Neural progenitor cell (in vitro differentiated cells): ENCODE results near the gene SLC35F3. TPM values are rescaled to one million over a fixed set of nuclear protein-coding genes. Genes with fewer than 3 reads are reported as not detected.

ENCODE experiments used
- DNase-seq: peaks from one replicate; pipeline ENCODE4 v3.0.0-alpha.2; 2016; ENCODE audit warnings: low spot score
- H2AFZ ChIP-seq: fragments of 200-600 bp; sonication (generic); replicated peaks from 2 replicates; pipeline ENCODE4 v1.6.1; 2016; ENCODE audit warnings: antibody characterized with exemption
- H3F3A ChIP-seq: fragments of 200-600 bp; sonication (generic); 2 replicates; pipeline ENCODE4 v1.6.1; 2016; ENCODE audit warnings: antibody characterized with exemption, low read depth
- H3K27ac ChIP-seq: fragments of 200-600 bp; sonication (generic); 2 replicates; pipeline ENCODE4 v1.5.1; 2016; ENCODE audit warnings: mild to moderate bottlenecking
- H3K27me3 ChIP-seq: fragments of 200-600 bp; sonication (generic); 2 replicates; pipeline ENCODE4 v1.6.1; 2016; ENCODE audit warnings: mild to moderate bottlenecking, moderate library complexity
- H3K36me3 ChIP-seq: fragments of 200-600 bp; sonication (generic); 2 replicates; pipeline ENCODE4 v1.5.1; 2016
- H3K4me1 ChIP-seq: fragments of 200-600 bp; sonication (generic); 2 replicates; pipeline ENCODE4 v1.6.1; 2016; ENCODE audit warnings: mixed run types
- H3K4me2 ChIP-seq: fragments of 200-600 bp; sonication (generic); 2 replicates; pipeline ENCODE4 v1.6.1; 2016
- H3K4me3 ChIP-seq: fragments of 200-600 bp; sonication (generic); 2 replicates; pipeline ENCODE4 v1.5.1; 2016
- H3K79me2 ChIP-seq: fragments of 200-600 bp; sonication (generic); 2 replicates; pipeline ENCODE4 v1.6.1; 2016; ENCODE audit warnings: low read depth
- H3K9ac ChIP-seq: fragments of 200-600 bp; sonication (generic); 2 replicates; pipeline ENCODE4 v1.6.1; 2016
- H3K9me3 ChIP-seq: fragments of 200-600 bp; sonication (generic); 2 replicates; pipeline ENCODE4 v1.5.1; 2016; ENCODE audit warnings: low read depth
- H4K20me1 ChIP-seq: fragments of 200-600 bp; sonication (generic); 2 replicates; pipeline ENCODE4 v1.6.1; 2016; ENCODE audit warnings: low read depth
- H3K27ac Mint-ChIP-seq: 3 replicates; pipeline ENCODE4 v1.8.0; 2021; ENCODE audit warnings: mixed read lengths
- H3K27me3 Mint-ChIP-seq: 2 replicates; pipeline ENCODE4 v1.8.0; 2022; ENCODE audit warnings: low read depth, mild to moderate bottlenecking, inconsistent platforms, moderate library complexity, mixed read lengths; ENCODE audit not compliant: insufficient read depth
- H3K36me3 Mint-ChIP-seq: 3 replicates; pipeline ENCODE4 v1.8.0; 2021; ENCODE audit warnings: mixed read lengths
- H3K4me1 Mint-ChIP-seq: 3 replicates; pipeline ENCODE4 v1.8.0; 2021; ENCODE audit warnings: mixed read lengths
- H3K4me3 Mint-ChIP-seq: 3 replicates; pipeline ENCODE4 v1.8.0; 2021; ENCODE audit warnings: mild to moderate bottlenecking, moderate library complexity, mixed read lengths
- H3K9me3 Mint-ChIP-seq: 3 replicates; pipeline ENCODE4 v1.8.0; 2020; ENCODE audit warnings: mixed read lengths
- EZH2 ChIP-seq: fragments of 200-600 bp; sonication (generic); IDR thresholded peaks from 2 replicates; pipeline ENCODE4 v1.6.1; 2017; ENCODE audit warnings: antibody characterized with exemption, mild to moderate bottlenecking, moderate library complexity
- EZH2phosphoT487 ChIP-seq: fragments of 200-600 bp; sonication (generic); IDR thresholded peaks from 2 replicates; pipeline ENCODE4 v1.6.1; 2017; ENCODE audit warnings: antibody characterized with exemption
- total RNA-seq: library from RNA; depleted of rRNA; stranded (reverse); fragments of >200 nt; gene quantifications from 2 replicates; pipeline ENCODE4 v1.2.3, GENCODE V29; 2015; ENCODE audit warnings: low replicate concordance
- TF ChIP-seq, protein P1 (sequence below): fragments of 200-600 bp; sonication (generic); IDR thresholded peaks from 2 replicates; pipeline ENCODE4 v1.5.1; 2017; ENCODE audit warnings: antibody characterized with exemption, mild to moderate bottlenecking

SLC35F3 gene
- total RNA-seq, 1 donor from 2014 or later = 0.79 TPM

DNA sequence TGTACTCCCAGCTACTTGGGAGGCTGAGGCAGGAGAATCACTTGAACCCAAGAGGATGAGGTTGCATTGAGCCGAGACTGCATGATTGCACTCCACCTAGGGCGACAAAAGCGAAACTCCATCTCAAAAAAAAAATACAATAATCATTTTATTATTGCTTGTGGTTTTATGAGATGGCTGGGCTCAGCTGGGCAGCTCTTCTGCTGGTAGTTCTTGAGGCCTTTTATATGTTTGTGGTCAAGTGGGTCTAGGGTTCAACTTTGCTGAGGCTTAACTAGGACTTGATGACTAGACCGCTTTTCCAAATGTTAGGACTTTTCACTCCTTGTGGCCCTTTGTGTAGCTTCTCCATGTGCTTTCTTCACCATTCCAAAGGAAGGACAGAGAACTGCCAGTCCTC, 53.2 kb downstream of the SLC35F3 start:
- Histone ChIP-seq H3K9me3 (no peaks in the 10 kb centered on the region), H4K20me1 (no peaks in the 10 kb centered on the region), H3K27me3 (no peaks in the 10 kb centered on the region), H3K27ac (no peak overlapping the region), H3K4me2 (no peak overlapping the region), H3F3A (no peaks in the 10 kb centered on the region), H3K9ac (no peak overlapping the region), H3K79me2 (no peaks in the 10 kb centered on the region), H3K36me3 (no peaks in the 10 kb centered on the region), H3K4me1 (no peaks in the 10 kb centered on the region), H3K4me3 (no peak overlapping the region), H2AFZ (no peak overlapping the region)
- TF ChIP-seq, protein P1, sequence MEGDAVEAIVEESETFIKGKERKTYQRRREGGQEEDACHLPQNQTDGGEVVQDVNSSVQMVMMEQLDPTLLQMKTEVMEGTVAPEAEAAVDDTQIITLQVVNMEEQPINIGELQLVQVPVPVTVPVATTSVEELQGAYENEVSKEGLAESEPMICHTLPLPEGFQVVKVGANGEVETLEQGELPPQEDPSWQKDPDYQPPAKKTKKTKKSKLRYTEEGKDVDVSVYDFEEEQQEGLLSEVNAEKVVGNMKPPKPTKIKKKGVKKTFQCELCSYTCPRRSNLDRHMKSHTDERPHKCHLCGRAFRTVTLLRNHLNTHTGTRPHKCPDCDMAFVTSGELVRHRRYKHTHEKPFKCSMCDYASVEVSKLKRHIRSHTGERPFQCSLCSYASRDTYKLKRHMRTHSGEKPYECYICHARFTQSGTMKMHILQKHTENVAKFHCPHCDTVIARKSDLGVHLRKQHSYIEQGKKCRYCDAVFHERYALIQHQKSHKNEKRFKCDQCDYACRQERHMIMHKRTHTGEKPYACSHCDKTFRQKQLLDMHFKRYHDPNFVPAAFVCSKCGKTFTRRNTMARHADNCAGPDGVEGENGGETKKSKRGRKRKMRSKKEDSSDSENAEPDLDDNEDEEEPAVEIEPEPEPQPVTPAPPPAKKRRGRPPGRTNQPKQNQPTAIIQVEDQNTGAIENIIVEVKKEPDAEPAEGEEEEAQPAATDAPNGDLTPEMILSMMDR = no peak
- H3K4me3 Mint-ChIP-seq = no peak overlapping the region
- H3K27ac Mint-ChIP-seq = no peak overlapping the region
- no peaks in the 10 kb centered on the region for H3K4me1 Mint-ChIP-seq
- no peak for DNase-seq
- H3K36me3 Mint-ChIP-seq = no peaks in the 10 kb centered on the region
- no peaks in the 10 kb centered on the region for H3K27me3 Mint-ChIP-seq
- H3K9me3 Mint-ChIP-seq = peaks cover 3% of the 10 kb centered on the region

DNA sequence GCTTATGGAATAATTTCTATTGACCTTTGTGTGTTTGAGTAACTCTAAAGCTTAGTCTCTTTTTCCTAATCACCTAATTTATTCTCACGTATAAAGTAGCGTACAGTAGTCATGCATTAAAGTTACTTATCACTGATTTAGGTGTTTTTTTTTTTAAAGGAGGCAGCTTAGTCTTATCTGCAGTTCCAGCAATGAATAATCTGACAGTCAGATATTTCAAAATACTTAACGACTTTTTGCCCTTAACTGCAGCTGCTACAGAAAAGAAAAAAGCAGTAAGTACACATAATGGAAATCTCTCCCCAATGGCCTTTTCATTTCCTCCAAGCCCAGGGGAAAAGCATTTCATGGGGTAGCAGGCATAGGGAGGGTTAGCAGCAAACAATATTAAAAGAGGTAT, 54.6 kb downstream of the SLC35F3 start:
- TF ChIP-seq, protein P1 = no peak
- TF ChIP-seq EZH2phosphoT487 (no peak), EZH2 (no peak)
- Mint-ChIP-seq H3K4me1 (no peaks in the 10 kb centered on the region), H3K36me3 (no peaks in the 10 kb centered on the region), H3K27me3 (peaks cover 3% of the 10 kb centered on the region), H3K27ac (no peak overlapping the region), H3K4me3 (no peak overlapping the region), H3K9me3 (peaks cover 3% of the 10 kb centered on the region)
- no peak for DNase-seq
- Histone ChIP-seq H3K4me2 (no peak overlapping the region), H2AFZ (no peak overlapping the region), H3K27me3 (no peaks in the 10 kb centered on the region), H3F3A (no peaks in the 10 kb centered on the region), H3K4me3 (no peak overlapping the region), H3K27ac (no peak overlapping the region), H4K20me1 (no peaks in the 10 kb centered on the region), H3K79me2 (no peaks in the 10 kb centered on the region), H3K4me1 (no peaks in the 10 kb centered on the region), H3K36me3 (no peaks in the 10 kb centered on the region), H3K9ac (no peak overlapping the region), H3K9me3 (no peaks in the 10 kb centered on the region)

DNA sequence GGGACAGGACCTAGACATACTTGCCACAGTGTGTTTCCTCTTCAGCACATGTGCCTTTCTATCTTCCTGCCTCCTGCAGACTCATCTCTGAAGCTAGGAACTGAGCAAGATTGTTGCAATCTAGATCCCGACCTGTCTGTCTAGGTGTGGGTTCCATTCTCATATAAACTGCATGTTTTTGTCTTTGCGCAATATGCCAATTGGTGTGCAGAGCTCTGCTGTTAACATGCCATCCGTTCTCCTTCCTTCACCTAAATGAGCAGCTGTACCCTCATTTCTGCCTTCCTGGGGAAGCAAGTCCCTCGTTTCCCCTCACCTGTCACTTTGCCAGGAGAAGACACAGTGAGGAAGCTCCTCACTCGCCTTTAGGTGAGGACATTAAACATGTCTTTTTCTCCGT, 55.5 kb downstream of the SLC35F3 start:
- no peaks in the 10 kb centered on the region for H4K20me1 ChIP-seq
- no peak overlapping the region for H2AFZ ChIP-seq
- no peaks in the 10 kb centered on the region for H3K79me2 ChIP-seq
- no peaks in the 10 kb centered on the region for H3K9me3 ChIP-seq
- Mint-ChIP-seq H3K27me3 (peaks cover 3% of the 10 kb centered on the region), H3K4me1 (no peaks in the 10 kb centered on the region), H3K9me3 (peaks cover 6% of the 10 kb centered on the region), H3K27ac (no peak overlapping the region), H3K4me3 (no peak overlapping the region), H3K36me3 (no peaks in the 10 kb centered on the region)
- no peak overlapping the region for H3K9ac ChIP-seq
- H3K36me3 ChIP-seq = no peaks in the 10 kb centered on the region
- no peaks in the 10 kb centered on the region for H3K27me3 ChIP-seq
- H3K27ac ChIP-seq = no peak overlapping the region
- no peaks in the 10 kb centered on the region for H3F3A ChIP-seq
- no peaks in the 10 kb centered on the region for H3K4me1 ChIP-seq
- H3K4me3 ChIP-seq = no peak overlapping the region
- DNase-seq = no peak
- TF ChIP-seq EZH2 (no peak), EZH2phosphoT487 (no peak)
- TF ChIP-seq, protein P1 = no peak
- H3K4me2 ChIP-seq = no peak overlapping the region

DNA sequence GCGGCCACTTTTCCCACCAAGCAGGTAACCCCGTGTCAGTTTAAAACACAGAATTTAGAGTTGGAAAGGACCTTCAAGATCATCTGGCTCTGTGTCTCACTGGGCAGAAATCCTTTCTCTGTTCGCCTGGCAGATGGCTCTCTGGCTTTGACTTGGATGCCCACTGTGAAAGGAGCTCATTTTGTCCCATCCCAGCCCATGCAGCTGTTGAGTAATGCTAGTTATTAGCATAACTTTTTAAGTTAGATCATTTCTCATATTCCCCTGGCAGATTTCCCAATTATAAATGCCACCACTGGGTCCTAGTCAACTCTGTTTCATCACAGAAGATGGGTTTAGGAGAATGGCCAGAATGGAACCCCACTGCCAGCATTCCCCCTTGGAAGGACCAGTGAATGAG, 55.9 kb downstream of the SLC35F3 start:
- no peaks in the 10 kb centered on the region for H3K36me3 Mint-ChIP-seq
- H3K27ac Mint-ChIP-seq = no peak overlapping the region
- Histone ChIP-seq H3K27me3 (no peaks in the 10 kb centered on the region), H3F3A (no peaks in the 10 kb centered on the region), H3K4me3 (no peak overlapping the region), H2AFZ (no peak overlapping the region), H4K20me1 (no peaks in the 10 kb centered on the region), H3K9ac (no peak overlapping the region), H3K9me3 (no peaks in the 10 kb centered on the region), H3K4me1 (no peaks in the 10 kb centered on the region), H3K27ac (no peak overlapping the region), H3K79me2 (no peaks in the 10 kb centered on the region), H3K4me2 (no peak overlapping the region), H3K36me3 (no peaks in the 10 kb centered on the region)
- DNase-seq = no peak
- TF ChIP-seq EZH2phosphoT487 (no peak), EZH2 (no peak)
- TF ChIP-seq, protein P1 = no peak
- peaks cover 3% of the 10 kb centered on the region for H3K27me3 Mint-ChIP-seq
- no peak overlapping the region for H3K4me3 Mint-ChIP-seq
- H3K9me3 Mint-ChIP-seq = peaks cover 6% of the 10 kb centered on the region
- H3K4me1 Mint-ChIP-seq = no peaks in the 10 kb centered on the region
